Progenitor cell of endocrine pancreas (in vitro differentiated cells): Measurements from ENCODE around the gene DAAM2. TPM values are rescaled to one million over a fixed set of nuclear protein-coding genes. Genes with fewer than 3 reads are reported as not detected.

ENCODE experiments used
- DNase-seq: peaks from one replicate; pipeline ENCODE4 v3.0.0; 2021; ENCODE audit warnings: low spot score; ENCODE audit not compliant: unreplicated experiment
- H3K27ac Mint-ChIP-seq: 2 replicates; pipeline ENCODE4 v1.8.0; 2021; ENCODE audit warnings: mild to moderate bottlenecking, moderate library complexity, mixed read lengths
- H3K27me3 Mint-ChIP-seq: 2 replicates; pipeline ENCODE4 v1.8.0; 2021; ENCODE audit warnings: mixed read lengths
- H3K36me3 Mint-ChIP-seq: 2 replicates; pipeline ENCODE4 v1.8.0; 2022; ENCODE audit warnings: mixed read lengths; ENCODE audit not compliant: insufficient read depth
- H3K4me1 Mint-ChIP-seq: 2 replicates; pipeline ENCODE4 v1.8.0; 2021; ENCODE audit warnings: low read depth, mixed read lengths
- H3K4me3 Mint-ChIP-seq: 2 replicates; pipeline ENCODE4 v1.8.0; 2021; ENCODE audit warnings: low read depth, mild to moderate bottlenecking, moderate library complexity, mixed read lengths
- H3K9me3 Mint-ChIP-seq: 2 replicates; pipeline ENCODE4 v1.8.0; 2021; ENCODE audit warnings: low read depth, mixed read lengths
- total RNA-seq: library from RNA; stranded (reverse); gene quantifications from 2 replicates; pipeline ENCODE4 v1.2.1, GENCODE V29; 2021
- TF ChIP-seq, protein P1 (sequence below): fragments of 200-600 bp; sonication (generic); IDR thresholded peaks from one replicate; pipeline ENCODE4 v1.5.0; 2021; ENCODE audit warnings: antibody characterized with exemption, mild to moderate bottlenecking; ENCODE audit not compliant: unreplicated experiment

Gene DAAM2
- total RNA-seq, 1 donor from 2014 or later: 6.3 TPM

DNA sequence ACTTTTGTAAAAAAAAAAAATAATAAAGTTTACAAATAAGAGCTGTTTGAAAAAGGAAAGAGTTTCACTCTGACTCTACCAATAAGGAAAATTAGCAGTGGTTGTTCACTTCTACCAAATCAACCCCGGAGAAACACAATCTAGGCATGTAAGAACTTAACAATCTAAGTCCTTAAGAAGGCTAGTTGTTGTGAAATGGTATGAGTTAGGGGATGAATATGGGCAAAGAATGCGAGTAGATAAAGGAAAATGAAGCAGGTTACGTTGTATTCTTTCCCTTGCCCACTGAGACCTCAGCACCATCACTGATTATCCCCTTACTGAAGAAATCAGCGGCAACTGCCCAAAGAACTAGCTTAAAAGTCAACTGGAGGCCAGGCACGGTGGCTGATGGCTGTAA is 126.7 kb downstream of the DAAM2 start:
- H3K4me1 Mint-ChIP-seq: peaks cover 16% of the 10 kb centered on the region
- DNase-seq: no peak
- TF ChIP-seq, protein P1, sequence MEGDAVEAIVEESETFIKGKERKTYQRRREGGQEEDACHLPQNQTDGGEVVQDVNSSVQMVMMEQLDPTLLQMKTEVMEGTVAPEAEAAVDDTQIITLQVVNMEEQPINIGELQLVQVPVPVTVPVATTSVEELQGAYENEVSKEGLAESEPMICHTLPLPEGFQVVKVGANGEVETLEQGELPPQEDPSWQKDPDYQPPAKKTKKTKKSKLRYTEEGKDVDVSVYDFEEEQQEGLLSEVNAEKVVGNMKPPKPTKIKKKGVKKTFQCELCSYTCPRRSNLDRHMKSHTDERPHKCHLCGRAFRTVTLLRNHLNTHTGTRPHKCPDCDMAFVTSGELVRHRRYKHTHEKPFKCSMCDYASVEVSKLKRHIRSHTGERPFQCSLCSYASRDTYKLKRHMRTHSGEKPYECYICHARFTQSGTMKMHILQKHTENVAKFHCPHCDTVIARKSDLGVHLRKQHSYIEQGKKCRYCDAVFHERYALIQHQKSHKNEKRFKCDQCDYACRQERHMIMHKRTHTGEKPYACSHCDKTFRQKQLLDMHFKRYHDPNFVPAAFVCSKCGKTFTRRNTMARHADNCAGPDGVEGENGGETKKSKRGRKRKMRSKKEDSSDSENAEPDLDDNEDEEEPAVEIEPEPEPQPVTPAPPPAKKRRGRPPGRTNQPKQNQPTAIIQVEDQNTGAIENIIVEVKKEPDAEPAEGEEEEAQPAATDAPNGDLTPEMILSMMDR: no peak
- H3K27me3 Mint-ChIP-seq: peaks cover 4% of the 10 kb centered on the region
- no peaks in the 10 kb centered on the region for H3K9me3 Mint-ChIP-seq
- no peak overlapping the region for H3K4me3 Mint-ChIP-seq
- H3K36me3 Mint-ChIP-seq: peaks cover 22% of the 10 kb centered on the region
- no peak overlapping the region for H3K27ac Mint-ChIP-seq

DNA sequence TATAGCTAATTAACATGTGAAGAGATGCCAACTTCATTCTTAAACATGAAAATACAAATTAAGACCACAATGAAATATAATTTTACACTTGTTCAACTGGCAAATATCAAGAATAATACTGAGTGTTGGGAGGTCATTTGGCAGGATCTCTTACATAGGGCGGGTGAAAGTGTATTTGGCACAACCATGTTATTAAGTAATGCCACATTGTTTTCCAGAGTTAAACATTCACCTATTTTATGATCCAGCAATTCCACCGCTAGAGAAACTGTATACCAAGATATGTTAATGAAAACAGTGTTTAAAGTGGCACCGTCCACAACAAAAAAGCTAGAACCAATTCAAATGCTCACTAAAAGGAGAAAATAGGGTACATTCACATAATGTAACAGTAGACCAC is 128.0 kb downstream of the DAAM2 start:
- peaks cover 23% of the 10 kb centered on the region for H3K36me3 Mint-ChIP-seq
- H3K9me3 Mint-ChIP-seq: no peaks in the 10 kb centered on the region
- H3K4me3 Mint-ChIP-seq: no peak overlapping the region
- TF ChIP-seq, protein P1: no peak
- H3K27me3 Mint-ChIP-seq: peaks cover 4% of the 10 kb centered on the region
- no peak overlapping the region for H3K27ac Mint-ChIP-seq
- peaks cover 16% of the 10 kb centered on the region for H3K4me1 Mint-ChIP-seq
- DNase-seq: no peak

DNA sequence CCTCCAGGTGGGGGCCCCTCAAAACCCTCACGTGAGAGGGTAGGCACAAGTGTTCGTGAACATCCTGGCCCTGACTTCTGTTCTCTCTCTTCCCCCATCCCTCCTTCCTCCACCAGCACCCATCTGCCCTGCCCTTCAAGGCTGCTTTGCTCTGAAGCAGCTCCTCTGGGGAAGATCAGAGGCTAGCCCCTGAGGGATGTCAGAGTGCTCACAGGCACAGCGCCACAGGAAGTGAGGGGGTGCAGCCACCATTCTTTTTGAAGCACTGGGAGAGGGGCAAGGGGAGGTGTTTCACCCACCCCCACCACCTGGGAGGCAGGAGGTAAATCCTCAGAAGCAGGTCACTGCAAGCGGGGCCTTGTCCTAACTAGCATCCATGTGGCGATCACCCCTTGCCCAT is 130.6 kb downstream of the DAAM2 start:
- DNase-seq: no peak
- H3K36me3 Mint-ChIP-seq: peaks cover 28% of the 10 kb centered on the region
- peaks cover 8% of the 10 kb centered on the region for H3K4me1 Mint-ChIP-seq
- H3K27me3 Mint-ChIP-seq: no peaks in the 10 kb centered on the region
- no peak overlapping the region for H3K4me3 Mint-ChIP-seq
- TF ChIP-seq, protein P1: no peak
- no peak overlapping the region for H3K27ac Mint-ChIP-seq
- H3K9me3 Mint-ChIP-seq: peaks cover 4% of the 10 kb centered on the region

DNA sequence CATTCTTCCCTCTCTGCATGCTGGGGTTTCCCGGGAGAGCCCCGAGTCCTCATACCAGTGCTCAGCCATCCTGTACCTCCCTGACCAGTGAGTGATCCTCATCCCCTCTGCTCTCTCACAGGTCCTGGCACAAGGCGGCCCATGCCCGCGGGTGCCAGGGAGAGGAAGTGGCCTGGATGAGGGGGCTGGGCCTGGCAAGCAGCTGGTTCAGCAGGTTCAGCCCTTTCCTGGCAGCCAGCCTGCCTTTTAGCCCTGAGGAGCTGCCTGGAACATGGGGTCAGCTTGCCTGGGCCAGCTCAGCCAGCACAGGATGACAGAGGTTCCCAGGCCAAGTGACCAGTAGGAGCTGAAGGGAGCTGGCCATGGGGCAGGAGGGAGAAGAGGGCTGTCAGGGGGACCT is 131.2 kb downstream of the DAAM2 start:
- Mint-ChIP-seq H3K4me3 (no peak overlapping the region), H3K27me3 (no peaks in the 10 kb centered on the region), H3K36me3 (peaks cover 28% of the 10 kb centered on the region), H3K27ac (no peak overlapping the region), H3K4me1 (peaks cover 3% of the 10 kb centered on the region), H3K9me3 (peaks cover 4% of the 10 kb centered on the region)
- TF ChIP-seq, protein P1: no peak
- no peak for DNase-seq

DNA sequence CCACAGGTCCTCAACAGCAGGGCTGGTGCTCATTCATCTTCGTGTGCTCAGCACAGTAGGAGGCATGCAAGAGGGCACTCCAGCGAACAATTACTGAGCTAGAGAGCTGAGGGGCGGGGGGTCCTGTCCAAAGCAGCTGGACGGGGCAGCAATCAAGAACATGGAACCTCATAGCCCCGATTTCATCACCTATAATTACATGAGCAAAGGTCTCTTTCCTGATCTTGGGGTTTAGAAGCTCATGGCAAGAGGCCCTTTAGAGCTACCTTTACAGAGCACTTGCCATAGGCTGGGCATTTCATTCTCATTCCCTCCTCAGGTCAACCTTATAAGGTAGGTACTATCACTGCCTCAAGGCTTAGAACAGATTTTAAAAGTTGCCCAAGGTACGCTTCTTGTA is 131.7 kb downstream of the DAAM2 start:
- no peak overlapping the region for H3K4me3 Mint-ChIP-seq
- H3K4me1 Mint-ChIP-seq: peaks cover 1% of the 10 kb centered on the region
- H3K9me3 Mint-ChIP-seq: peaks cover 4% of the 10 kb centered on the region
- H3K36me3 Mint-ChIP-seq: peaks cover 28% of the 10 kb centered on the region
- DNase-seq: no peak
- no peak overlapping the region for H3K27ac Mint-ChIP-seq
- no peaks in the 10 kb centered on the region for H3K27me3 Mint-ChIP-seq
- TF ChIP-seq, protein P1: no peak
